Endometrial microvascular endothelial cells (primary cell): ENCODE data around the gene ARGLU1. TPM values are rescaled to one million over a fixed set of nuclear protein-coding genes. Genes with fewer than 3 reads are reported as not detected.

ENCODE experiments used
- in situ Hi-C: cut with HindIII; loops from 2 replicates; pipeline ENCODE4 v1.10.0; 2017; ENCODE audit warnings: low sequenced_read_pairs, low pct_unique_long_range_greater_than_20kb; ENCODE audit errors: inconsistent ontology term
- total RNA-seq: library from RNA; depleted of rRNA; stranded (reverse); fragments of >200 nt; gene quantifications from one replicate; pipeline ENCODE4 v1.2.3, GENCODE V29; 2015; ENCODE audit errors: inconsistent ontology term

The ARGLU1 gene
- total RNA-seq, 1 donor from 2014 or later = 24.8 TPM

- in situ Hi-C loops = no loop called here
Measured at GRCh38 chr13:106589716-106590115, 21.8 kb upstream of the ARGLU1 start.

- in situ Hi-C loops = no loop called here
Measured at GRCh38 chr13:106588367-106588766, 20.4 kb upstream of the ARGLU1 start.

GRCh38 chr13:106587787-106588186, 19.9 kb upstream of the ARGLU1 start:
- in situ Hi-C loops = no loop called here

- in situ Hi-C loops = no loop called here
Measured at GRCh38 chr13:106586648-106587166, 18.8 kb upstream of the ARGLU1 start.

- in situ Hi-C loops = no loop called here
Measured at GRCh38 chr13:106581225-106581624, 13.3 kb upstream of the ARGLU1 start.

GRCh38 chr13:106575896-106576295, 8.0 kb upstream of the ARGLU1 start:
- in situ Hi-C loops = no loop called here

- in situ Hi-C loops = loop anchor here (25.0 kb wide), 1 partner anchor 113 kb away; no protein-coding TSS in a partner anchor
Measured at GRCh38 chr13:106573868-106574267, 5.9 kb upstream of the ARGLU1 start.

GRCh38 chr13:106573284-106573846, 5.4 kb upstream of the ARGLU1 start:
- in situ Hi-C loops = loop anchor here (25.0 kb wide), 1 partner anchor 114 kb away; no protein-coding TSS in a partner anchor

GRCh38 chr13:106570299-106570852, 2.4 kb upstream of the ARGLU1 start:
- in situ Hi-C loops = loop anchor here (25.0 kb wide), 1 partner anchor 117 kb away; no protein-coding TSS in a partner anchor

- in situ Hi-C loops = loop anchor here (25.0 kb wide), 1 partner anchor 118 kb away; no protein-coding TSS in a partner anchor
Measured at GRCh38 chr13:106569233-106570095, 1.5 kb upstream of the ARGLU1 start.

GRCh38 chr13:106568299-106569003, 514 bp upstream of the ARGLU1 start:
- in situ Hi-C loops = loop anchor here (25.0 kb wide), 1 partner anchor 119 kb away; no protein-coding TSS in a partner anchor

GRCh38 chr13:106566641-106567473, 1.1 kb downstream of the ARGLU1 start:
- in situ Hi-C loops = loop anchor here (25.0 kb wide), 1 partner anchor 120 kb away; no protein-coding TSS in a partner anchor

- in situ Hi-C loops = loop anchor here (25.0 kb wide), 1 partner anchor 122 kb away; no protein-coding TSS in a partner anchor
Measured at GRCh38 chr13:106565127-106565775, 2.7 kb downstream of the ARGLU1 start.

- in situ Hi-C loops = loop anchor here (25.0 kb wide), 1 partner anchor 125 kb away; no protein-coding TSS in a partner anchor
Measured at GRCh38 chr13:106562301-106562700, 5.6 kb downstream of the ARGLU1 start.

GRCh38 chr13:106561551-106562170, 6.3 kb downstream of the ARGLU1 start:
- in situ Hi-C loops = loop anchor here (25.0 kb wide), 1 partner anchor 126 kb away; no protein-coding TSS in a partner anchor

- in situ Hi-C loops = loop anchor here (25.0 kb wide), 1 partner anchor 126 kb away; no protein-coding TSS in a partner anchor
Measured at GRCh38 chr13:106560821-106561220, 7.1 kb downstream of the ARGLU1 start.

GRCh38 chr13:106558527-106558926, 9.4 kb downstream of the ARGLU1 start:
- in situ Hi-C loops = loop anchor here (25.0 kb wide), 1 partner anchor 129 kb away; no protein-coding TSS in a partner anchor
